Liver (tissue), 9 donors: ENCODE measurements around the gene ACYP1. TPM values are rescaled to one million over a fixed set of nuclear protein-coding genes. Genes with fewer than 3 reads are reported as not detected.

Experiments
- DNase-seq: peaks from one replicate; pipeline ENCODE4 v3.0.0-alpha.2; 2017; ENCODE audit warnings: low spot score
- H3K27ac ChIP-seq, 2 donors: one replicate each; pipeline ENCODE4 v1.7.0; 2013; ENCODE audit warnings: inconsistent platforms in 2 of 2, low read length in 2 of 2, control low read depth in 1 of 2, low read depth in 1 of 2, mild to moderate bottlenecking in 1 of 2
- H3K27me3 ChIP-seq, 4 donors: one replicate each; pipeline versions ENCODE4 v1.6.1 to v1.7.0; 2013; ENCODE audit warnings: low read length in 3 of 4, inconsistent platforms in 1 of 4, mild to moderate bottlenecking in 1 of 4, moderate library complexity in 1 of 4; ENCODE audit not compliant: control insufficient read depth in 4 of 4, insufficient read depth in 4 of 4
- H3K36me3 ChIP-seq, 4 donors: one replicate each; pipeline versions ENCODE4 v1.6.1 to v1.7.0; 2013; ENCODE audit warnings: low read length in 3 of 4, mild to moderate bottlenecking in 3 of 4, low read depth in 1 of 4, moderate library complexity in 1 of 4; ENCODE audit not compliant: control insufficient read depth in 4 of 4, insufficient read depth in 3 of 4
- H3K4me1 ChIP-seq, 4 donors: one replicate each; pipeline versions ENCODE4 v1.6.1 to v1.7.0; 2013; ENCODE audit warnings: low read length in 3 of 4, mild to moderate bottlenecking in 3 of 4, moderate library complexity in 1 of 4; ENCODE audit not compliant: control insufficient read depth in 4 of 4, insufficient read depth in 4 of 4
- H3K4me3 ChIP-seq, 3 donors: one replicate each; pipeline versions ENCODE4 v1.6.1 to v1.7.0; 2013; ENCODE audit warnings: low read length in 3 of 3, control low read depth in 1 of 3, low read depth in 1 of 3, mild to moderate bottlenecking in 1 of 3
- H3K9ac ChIP-seq, 2 donors: one replicate each; pipeline ENCODE4 v1.7.0; 2013; ENCODE audit warnings: low read length in 2 of 2, mild to moderate bottlenecking in 2 of 2, moderate library complexity in 2 of 2, control low read depth in 1 of 2, low read depth in 1 of 2
- H3K9me3 ChIP-seq, 4 donors: one replicate each; pipeline versions ENCODE4 v1.6.1 to v1.7.0; 2013; ENCODE audit warnings: low read length in 3 of 4; ENCODE audit not compliant: control insufficient read depth in 4 of 4
- CTCF ChIP-seq: fragments of 150-350 bp; IDR thresholded peaks from 2 replicates; pipeline ENCODE4 v1.5.1; 2017; ENCODE audit warnings: improper control_type of control experiment, low read depth, low read length; ENCODE audit not compliant: missing input control
- FOXA1 ChIP-seq: IDR thresholded peaks from 2 replicates; pipeline ENCODE4 v1.6.1; 2016; ENCODE audit warnings: antibody characterized with exemption
- FOXA2 ChIP-seq: IDR thresholded peaks from 2 replicates; pipeline ENCODE4 v1.6.1; 2016; ENCODE audit warnings: antibody characterized with exemption
- GABPA ChIP-seq, 2 donors: IDR thresholded peaks in 1 of 2; conservative IDR thresholded peaks in 1 of 2; 2 replicates each; pipeline ENCODE4 v1.6.1; 2016; ENCODE audit warnings: antibody characterized with exemption in 2 of 2, mild to moderate bottlenecking in 1 of 2, moderate library complexity in 1 of 2
- HNF4G ChIP-seq: IDR thresholded peaks from 2 replicates; pipeline ENCODE4 v1.6.1; 2016; ENCODE audit warnings: antibody characterized with exemption
- JUND ChIP-seq, 2 donors: IDR thresholded peaks; 2 replicates each; pipeline ENCODE4 v1.6.1; 2016; ENCODE audit warnings: antibody characterized with exemption in 2 of 2
- MAX ChIP-seq: IDR thresholded peaks from 2 replicates; pipeline ENCODE4 v1.6.1; 2016; ENCODE audit warnings: antibody characterized with exemption
- NR2F2 ChIP-seq: IDR thresholded peaks from 2 replicates; pipeline ENCODE4 v1.6.1; 2016; ENCODE audit warnings: antibody characterized with exemption
- RAD21 ChIP-seq, 2 donors: IDR thresholded peaks; 2 replicates each; pipeline ENCODE4 v1.6.1; 2016; ENCODE audit warnings: antibody characterized with exemption in 2 of 2, mild to moderate bottlenecking in 2 of 2
- REST ChIP-seq: IDR thresholded peaks from 2 replicates; pipeline ENCODE4 v1.6.1; 2016; ENCODE audit warnings: antibody characterized with exemption, mild to moderate bottlenecking
- RXRA ChIP-seq, 2 donors: IDR thresholded peaks; 2 replicates each; pipeline ENCODE4 v1.6.1; 2017 to 2018; ENCODE audit warnings: antibody characterized with exemption in 2 of 2, mild to moderate bottlenecking in 1 of 2
- SP1 ChIP-seq: IDR thresholded peaks from 2 replicates; pipeline ENCODE4 v1.6.1; 2018; ENCODE audit warnings: antibody characterized with exemption, mild to moderate bottlenecking
- YY1 ChIP-seq: IDR thresholded peaks from 2 replicates; pipeline ENCODE4 v1.6.1; 2016; ENCODE audit warnings: antibody characterized with exemption, mild to moderate bottlenecking
- WGBS: extraction: QIAGEN DNeasy Blood & Tissue Kit; methylation state at CpG from one replicate; pipeline ENCODE4 v1.1.7; 2013; 5-methylcytosine and 5-hydroxymethylcytosine counted together
- polyA plus RNA-seq, 2 donors: library from polyadenylated mRNA; stranded (reverse) in 1 of 2; unstranded in 1 of 2; fragments of 200-250 nt in 1 of 2; fragments of >200 nt in 1 of 2; fragmentation: Nextera tagmentation in 1 of 2; extraction: Ambion mirVana in 1 of 2; gene quantifications; one replicate each; pipeline versions ENCODE4 v1.2.1 to v1.2.3, GENCODE V29; 2013 to 2015
- total RNA-seq, 2 donors: library from RNA; depleted of rRNA; stranded (reverse); fragments of >200 nt; gene quantifications; one replicate each; pipeline ENCODE4 v1.2.3, GENCODE V29; 2014
- TF ChIP-seq, protein P1 (sequence below): IDR thresholded peaks from 2 replicates; pipeline ENCODE4 v1.6.1; 2016; ENCODE audit warnings: antibody characterized with exemption
- donor health status: healthy.
- donor health status: healthy.
- donor health status: healthy.
- donor health status: healthy.
- donor health status: healthy.

The ACYP1 gene
- total and polyA plus RNA-seq, 4 donors = 2.1 to 7.5 (median 4.0) TPM

DNA sequence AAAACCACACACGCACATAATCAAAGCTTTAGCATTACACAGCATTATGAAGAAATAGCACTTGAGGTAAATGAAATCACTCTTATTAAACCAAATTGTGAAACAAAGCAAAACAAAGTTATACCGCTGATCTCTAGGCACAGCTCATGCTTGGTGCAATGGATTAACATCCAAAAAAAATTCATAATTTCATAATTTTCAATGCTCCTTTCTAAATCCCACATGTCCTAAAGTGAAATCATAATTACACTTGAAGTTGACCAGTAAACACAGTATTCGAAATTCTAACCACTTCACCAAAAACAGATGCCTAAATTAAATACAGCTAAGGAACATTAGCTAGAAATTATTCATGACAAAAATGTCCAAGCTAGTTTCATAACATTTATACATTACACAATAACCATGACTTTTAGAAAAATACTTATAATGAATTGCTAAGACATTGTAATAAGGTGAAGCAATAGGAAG is 14.1 kb downstream of the ACYP1 start:
- H3K4me3 ChIP-seq = no peak overlapping the region
- no peaks in the 10 kb centered on the region for H3K36me3 ChIP-seq
- H3K27me3 ChIP-seq = no peaks in the 10 kb centered on the region
- H3K27ac ChIP-seq = peak overlapping the region in 1 of 2 donors; percentile 96
- DNase-seq = no peak
- peaks cover 0 to 9% (median 5%) of the 10 kb centered on the region in 4 donors for H3K4me1 ChIP-seq
- no peak overlapping the region for H3K9ac ChIP-seq
- WGBS = 91% methylated on average over 3 of the region's 3 CpGs
- TF ChIP-seq, protein P1, sequence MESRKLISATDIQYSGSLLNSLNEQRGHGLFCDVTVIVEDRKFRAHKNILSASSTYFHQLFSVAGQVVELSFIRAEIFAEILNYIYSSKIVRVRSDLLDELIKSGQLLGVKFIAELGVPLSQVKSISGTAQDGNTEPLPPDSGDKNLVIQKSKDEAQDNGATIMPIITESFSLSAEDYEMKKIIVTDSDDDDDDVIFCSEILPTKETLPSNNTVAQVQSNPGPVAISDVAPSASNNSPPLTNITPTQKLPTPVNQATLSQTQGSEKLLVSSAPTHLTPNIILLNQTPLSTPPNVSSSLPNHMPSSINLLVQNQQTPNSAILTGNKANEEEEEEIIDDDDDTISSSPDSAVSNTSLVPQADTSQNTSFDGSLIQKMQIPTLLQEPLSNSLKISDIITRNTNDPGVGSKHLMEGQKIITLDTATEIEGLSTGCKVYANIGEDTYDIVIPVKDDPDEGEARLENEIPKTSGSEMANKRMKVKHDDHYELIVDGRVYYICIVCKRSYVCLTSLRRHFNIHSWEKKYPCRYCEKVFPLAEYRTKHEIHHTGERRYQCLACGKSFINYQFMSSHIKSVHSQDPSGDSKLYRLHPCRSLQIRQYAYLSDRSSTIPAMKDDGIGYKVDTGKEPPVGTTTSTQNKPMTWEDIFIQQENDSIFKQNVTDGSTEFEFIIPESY = no peak
- TF ChIP-seq RAD21 (IDR thresholded peaks at IDR 0.05) (no peak), JUND (IDR thresholded peaks at IDR 0.05) (no peak), RXRA (IDR thresholded peaks at IDR 0.05) (no peak)
- no peaks in the 10 kb centered on the region for H3K9me3 ChIP-seq

- H3K9ac ChIP-seq = no peak overlapping the region
Observed at GRCh38 chr14:75049136-75049535, 14.7 kb downstream of the ACYP1 start.

DNA sequence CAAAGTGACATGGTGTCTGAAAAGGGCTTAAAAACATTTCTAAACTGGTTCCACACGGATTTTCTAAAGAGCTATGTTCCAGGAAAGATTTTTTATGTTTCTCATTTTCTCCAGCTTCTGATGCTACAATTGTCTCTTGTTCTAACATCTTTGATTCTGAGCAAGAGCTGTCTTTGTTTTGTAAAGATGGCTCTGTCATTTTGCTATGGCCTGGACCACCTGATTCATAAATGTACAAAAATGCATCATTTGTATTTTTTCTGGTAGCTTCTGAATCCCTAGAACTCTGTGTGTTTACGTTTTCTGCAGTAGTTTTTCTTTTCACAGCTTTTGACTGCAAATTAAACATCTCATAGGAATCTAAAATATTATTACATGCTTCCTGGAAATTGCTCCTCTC is 15.7 kb downstream of the ACYP1 start:
- Histone ChIP-seq H3K9me3 (no peaks in the 10 kb centered on the region), H3K4me3 (no peak overlapping the region), H3K27ac (no peak overlapping the region), H3K9ac (no peak overlapping the region), H3K36me3 (no peaks in the 10 kb centered on the region), H3K27me3 (no peaks in the 10 kb centered on the region), H3K4me1 (peaks cover 0 to 10% (median 5%) of the 10 kb centered on the region in 4 donors)
- 96% methylated on average over 2 of the region's 2 CpGs for WGBS
- no peak for DNase-seq
- TF ChIP-seq CTCF (no peak), MAX (no peak), NR2F2 (no peak), JUND (IDR thresholded peaks at IDR 0.05) (no peak), SP1 (no peak), FOXA1 (no peak), RAD21 (IDR thresholded peaks at IDR 0.05) (no peak), REST (no peak), GABPA (IDR thresholded peaks at IDR 0.05 in 1 of 2, conservative IDR thresholded peaks at IDR 0.05 in 1 of 2) (no peak), YY1 (no peak), FOXA2 (no peak)

More at GRCh38 chr14:75049136-75049535, 14.7 kb downstream of the ACYP1 start:
- no peaks in the 10 kb centered on the region for H3K9me3 ChIP-seq
- peaks cover 0 to 10% (median 5%) of the 10 kb centered on the region in 4 donors for H3K4me1 ChIP-seq
- TF ChIP-seq NR2F2 (no peak), HNF4G (no peak), GABPA (IDR thresholded peaks at IDR 0.05 in 1 of 2, conservative IDR thresholded peaks at IDR 0.05 in 1 of 2) (no peak), CTCF (no peak), JUND (IDR thresholded peaks at IDR 0.05) (no peak)
- no peaks in the 10 kb centered on the region for H3K27me3 ChIP-seq
- H3K4me3 ChIP-seq = no peak overlapping the region
- H3K36me3 ChIP-seq = no peaks in the 10 kb centered on the region
- WGBS = 88% methylated on average over 5 of the region's 5 CpGs
- peak overlapping the region in 1 of 2 donors; percentile 18 for H3K27ac ChIP-seq
- DNase-seq = no peak
